ENCODE results near the gene C6orf62. TPM values are rescaled to one million over a fixed set of nuclear protein-coding genes. Genes with fewer than 3 reads are reported as not detected.
A peak's percentile ranks its signal among the peaks of the same experiment; 100 is the strongest.
"Not testable (repeated sequence)": the region's sequence is repeated elsewhere in the genome, so short reads cannot be mapped to it uniquely, and the experiment has no call there.

C6orf62 gene
- total and polyA plus RNA-seq, 9 donors = 65.9 to 94.5 (median 88.8) TPM

DNA sequence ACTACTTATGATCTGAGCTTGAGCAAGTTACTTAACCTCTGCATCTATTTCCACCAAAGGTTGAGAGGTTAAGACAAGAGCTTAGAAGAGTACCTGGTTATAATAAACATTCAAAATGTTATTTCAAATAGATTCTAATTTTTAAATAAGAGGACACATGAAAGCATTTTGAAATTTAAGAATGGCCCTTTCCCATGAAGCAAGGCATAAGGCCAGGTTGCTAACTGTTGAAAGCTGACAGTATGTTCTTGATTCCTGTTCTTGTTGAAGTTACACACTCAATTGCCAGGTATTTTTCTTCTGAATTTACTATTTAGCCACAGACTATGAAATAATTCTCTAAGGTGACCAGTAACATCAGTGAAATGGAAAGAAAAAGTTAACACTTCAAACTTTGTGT lies 14.5 kb downstream of the C6orf62 start:
- Histone ChIP-seq H3K27ac (ENCODE audit: low read length) (no peak overlapping the region), H3K4me1 (ENCODE audit: control insufficient read depth, insufficient read depth, low read length) (no peaks in the 10 kb centered on the region), H3K36me3 (ENCODE audit: control insufficient read depth, insufficient read depth, low read length) (peaks cover 40% of the 10 kb centered on the region), H3K27me3 (ENCODE audit: control insufficient read depth, insufficient read depth, low read length) (no peaks in the 10 kb centered on the region), H3K4me3 (ENCODE audit: low read length) (no peak overlapping the region), H3K9me3 (replicated peaks; ENCODE audit: control insufficient read depth, low read depth, low read length) (no peaks in the 10 kb centered on the region)
- DNase-seq = no peak

DNA sequence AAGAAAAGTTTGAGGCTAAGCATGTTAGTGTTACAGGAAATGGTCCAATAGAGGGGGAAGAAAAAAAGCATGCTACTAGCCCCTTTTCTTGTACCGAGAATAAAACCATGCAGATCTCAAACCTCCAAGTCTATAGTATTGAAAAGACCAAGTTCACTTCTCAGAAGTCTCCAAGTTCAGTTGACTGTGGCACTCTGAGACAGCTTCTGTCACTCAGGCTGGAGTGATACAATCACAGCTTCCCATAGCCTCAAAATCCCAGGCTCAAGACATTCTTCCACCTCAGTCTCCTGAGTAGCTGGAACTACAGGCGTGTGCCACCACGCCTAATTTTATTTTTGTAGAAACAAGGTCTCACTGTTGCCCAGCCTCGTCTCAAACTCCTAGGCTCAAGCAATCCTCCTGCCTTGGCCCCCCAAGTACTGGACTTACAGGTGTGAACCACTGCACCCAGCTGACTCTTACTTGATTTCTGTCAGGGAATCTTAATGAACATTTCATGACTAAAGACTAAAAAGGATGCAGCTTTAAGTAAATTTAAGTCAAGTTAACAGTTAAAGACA lies 16.2 kb downstream of the C6orf62 start:
- Histone ChIP-seq H3K27ac (ENCODE audit: low read length) (no peak overlapping the region), H3K9me3 (replicated peaks; ENCODE audit: control insufficient read depth, low read depth, low read length) (no peaks in the 10 kb centered on the region), H3K4me1 (ENCODE audit: control insufficient read depth, insufficient read depth, low read length) (no peaks in the 10 kb centered on the region), H3K27me3 (ENCODE audit: control insufficient read depth, insufficient read depth, low read length) (no peaks in the 10 kb centered on the region), H3K4me3 (ENCODE audit: low read length) (no peak overlapping the region), H3K36me3 (ENCODE audit: control insufficient read depth, insufficient read depth, low read length) (peaks cover 28% of the 10 kb centered on the region)
- no peak for DNase-seq
- WGBS (ENCODE audit: insufficient coverage) = 100% methylated on average over 1 of the region's 4 CpGs

DNA sequence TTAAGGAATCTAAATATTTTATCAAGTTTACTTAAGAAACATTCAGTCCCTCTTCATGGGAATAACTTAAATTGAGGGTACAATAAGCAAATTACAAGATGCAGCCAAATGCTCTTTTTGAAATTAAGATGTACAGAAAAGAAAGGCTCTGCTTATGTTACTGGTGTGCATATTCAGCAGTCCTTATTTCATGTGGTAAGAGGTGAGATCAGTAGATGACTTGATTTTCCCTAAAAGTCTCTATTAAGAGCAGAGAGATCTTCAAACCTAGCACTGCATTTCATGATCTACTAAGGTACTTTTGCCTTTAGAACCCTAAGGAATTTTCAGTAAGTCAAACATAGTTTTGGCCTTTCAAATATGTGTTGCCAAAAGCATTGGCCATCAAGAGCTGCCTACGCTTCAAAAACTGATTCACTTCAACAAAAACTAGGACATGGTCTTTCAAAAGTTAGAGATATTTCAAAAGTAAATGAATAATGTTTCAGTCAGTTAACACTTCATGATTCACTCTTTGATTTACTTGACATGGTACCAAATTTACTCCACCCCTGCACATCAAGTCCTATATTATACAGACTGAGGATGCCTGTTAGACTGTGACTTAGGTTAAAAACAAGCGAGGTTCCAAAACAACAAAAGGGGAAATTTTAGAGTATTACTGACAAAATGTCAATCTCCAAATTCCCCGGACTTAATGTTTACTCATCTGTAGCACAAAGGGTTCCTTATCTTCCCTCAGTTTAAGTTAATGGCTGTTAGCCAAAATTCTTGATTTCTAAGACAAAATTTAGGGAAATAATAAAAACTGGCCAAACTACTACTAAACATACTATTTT lies 19.2 kb downstream of the C6orf62 start:
- Histone ChIP-seq H3K27ac (ENCODE audit: low read length) (no peak overlapping the region), H3K4me1 (ENCODE audit: control insufficient read depth, insufficient read depth, low read length) (no peaks in the 10 kb centered on the region), H3K4me3 (ENCODE audit: low read length) (no peak overlapping the region), H3K36me3 (ENCODE audit: control insufficient read depth, insufficient read depth, low read length) (peaks cover 14% of the 10 kb centered on the region), H3K9me3 (replicated peaks; ENCODE audit: control insufficient read depth, low read depth, low read length) (no peaks in the 10 kb centered on the region), H3K27me3 (ENCODE audit: control insufficient read depth, insufficient read depth, low read length) (no peaks in the 10 kb centered on the region)
- no CpG with 5 or more reads among the region's 3 CpGs for WGBS (ENCODE audit: insufficient coverage)
- DNase-seq = no peak

DNA sequence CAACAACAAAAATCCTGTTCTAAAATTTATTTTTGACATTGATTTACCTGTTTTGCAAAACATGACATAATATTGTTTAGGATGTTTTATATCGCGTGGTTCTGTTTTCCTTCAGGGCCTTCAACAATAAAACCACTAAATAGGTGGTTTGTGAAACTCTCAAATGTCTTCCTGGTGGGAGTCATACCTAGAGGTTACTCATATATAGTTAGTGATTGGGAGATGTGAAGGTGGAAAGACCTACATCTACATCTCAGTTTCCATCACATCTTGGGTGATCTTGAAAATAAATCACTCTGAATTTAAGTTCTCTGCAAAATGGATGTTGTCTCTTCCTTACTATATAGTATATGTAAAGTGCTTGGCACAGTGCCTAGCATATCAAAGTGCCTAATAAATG lies 22.9 kb downstream of the C6orf62 start:
- H3K27ac ChIP-seq (ENCODE audit: low read length) = no peak overlapping the region
- no CpG with 5 or more reads among the region's 2 CpGs for WGBS (ENCODE audit: insufficient coverage)
- peaks cover 3% of the 10 kb centered on the region for H3K36me3 ChIP-seq (ENCODE audit: control insufficient read depth, insufficient read depth, low read length)
- no peaks in the 10 kb centered on the region for H3K4me1 ChIP-seq (ENCODE audit: control insufficient read depth, insufficient read depth, low read length)
- H3K27me3 ChIP-seq (ENCODE audit: control insufficient read depth, insufficient read depth, low read length) = no peaks in the 10 kb centered on the region
- no peaks in the 10 kb centered on the region for H3K9me3 ChIP-seq (replicated peaks; ENCODE audit: control insufficient read depth, low read depth, low read length)
- no peak overlapping the region for H3K4me3 ChIP-seq (ENCODE audit: low read length)
- no peak for DNase-seq

DNA sequence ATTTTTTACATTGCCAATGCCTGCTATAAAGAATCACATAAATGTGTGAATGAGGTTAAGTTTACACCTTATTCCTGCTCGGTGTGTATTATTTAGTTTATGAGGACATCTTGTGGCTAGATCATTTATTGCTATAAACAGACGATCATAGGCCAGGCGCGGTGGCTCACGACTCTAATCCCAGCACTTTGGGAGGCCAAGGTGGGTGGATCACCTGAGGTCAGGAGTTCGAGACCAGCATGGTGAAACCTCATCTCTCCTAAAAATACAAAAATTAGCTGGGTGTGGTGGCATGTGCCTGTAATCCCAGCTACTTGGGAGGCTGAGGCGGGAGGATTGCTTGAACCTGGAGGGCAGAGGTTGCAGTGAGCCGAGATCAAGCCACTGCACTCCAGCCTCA lies 23.3 kb downstream of the C6orf62 start:
- H3K4me1 ChIP-seq (ENCODE audit: control insufficient read depth, insufficient read depth, low read length); H3K4me3 ChIP-seq (ENCODE audit: low read length); H3K9me3 ChIP-seq (replicated peaks; ENCODE audit: control insufficient read depth, low read depth, low read length); H3K36me3 ChIP-seq (ENCODE audit: control insufficient read depth, insufficient read depth, low read length); H3K27me3 ChIP-seq (ENCODE audit: control insufficient read depth, insufficient read depth, low read length); H3K27ac ChIP-seq (ENCODE audit: low read length): not testable (repeated sequence)
- WGBS (ENCODE audit: insufficient coverage) = no CpG with 5 or more reads among the region's 8 CpGs
- DNase-seq = peak; percentile 48

DNA sequence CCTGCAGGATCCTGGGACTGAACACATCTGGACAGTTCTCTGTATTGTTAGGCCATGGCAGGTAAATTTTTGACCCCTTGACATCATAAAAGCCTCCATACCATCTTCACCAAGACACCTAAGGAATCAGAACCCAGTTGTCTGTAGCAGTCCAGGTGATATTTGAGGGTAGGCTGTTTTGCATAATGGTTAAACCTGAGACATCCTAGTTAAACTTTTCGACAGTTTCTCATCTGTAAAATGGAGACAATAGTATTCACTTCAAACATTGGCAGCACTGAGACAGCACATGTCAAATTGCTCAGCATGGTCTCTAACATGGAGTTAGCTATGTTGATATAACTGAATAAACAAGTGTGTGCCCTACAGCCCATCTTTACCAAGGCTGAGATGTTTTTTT lies 24.8 kb downstream of the C6orf62 start:
- H3K4me3 ChIP-seq (ENCODE audit: low read length) = no peak overlapping the region
- peaks cover 3% of the 10 kb centered on the region for H3K36me3 ChIP-seq (ENCODE audit: control insufficient read depth, insufficient read depth, low read length)
- no peaks in the 10 kb centered on the region for H3K27me3 ChIP-seq (ENCODE audit: control insufficient read depth, insufficient read depth, low read length)
- no peak for DNase-seq
- H3K27ac ChIP-seq (ENCODE audit: low read length) = no peak overlapping the region
- WGBS (ENCODE audit: insufficient coverage) = no CpG with 5 or more reads among the region's 1 CpG
- H3K4me1 ChIP-seq (ENCODE audit: control insufficient read depth, insufficient read depth, low read length) = no peaks in the 10 kb centered on the region
- no peaks in the 10 kb centered on the region for H3K9me3 ChIP-seq (replicated peaks; ENCODE audit: control insufficient read depth, low read depth, low read length)

DNA sequence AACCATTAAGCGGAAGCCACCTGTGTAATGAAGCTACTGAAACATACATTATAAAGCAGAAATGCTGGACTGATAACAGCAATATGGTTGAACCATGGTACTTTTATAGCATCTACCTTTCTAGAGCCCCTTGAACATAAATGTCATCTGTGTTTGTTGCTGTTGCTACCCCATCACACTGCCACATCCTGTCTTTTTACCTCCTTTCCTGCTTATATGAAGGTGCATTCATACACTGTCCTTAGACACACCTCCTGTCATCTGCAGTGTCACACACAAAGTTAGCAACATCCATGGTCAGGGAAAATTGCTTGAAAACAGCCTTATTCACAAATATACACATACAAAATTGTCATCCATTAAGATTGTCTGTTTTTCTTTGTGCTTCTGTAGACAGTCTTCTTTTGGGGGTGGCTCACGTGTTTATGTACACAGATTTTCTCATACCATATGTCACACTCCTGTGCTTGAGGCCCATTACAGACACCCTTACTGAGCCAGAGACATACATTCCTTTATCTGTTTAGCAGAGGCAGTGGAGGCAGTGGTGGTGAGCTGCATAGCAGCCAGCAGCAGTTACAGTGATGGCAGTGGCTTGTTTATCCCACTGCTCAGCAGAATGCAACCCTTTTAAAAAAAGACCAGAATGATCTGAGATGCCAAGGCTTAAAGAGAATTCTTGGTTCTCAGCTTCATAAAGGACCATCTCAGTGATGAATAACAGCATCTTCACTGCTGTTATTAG lies 25.9 kb downstream of the C6orf62 start:
- no CpG with 5 or more reads among the region's 2 CpGs for WGBS (ENCODE audit: insufficient coverage)
- H3K4me3 ChIP-seq (ENCODE audit: low read length) = no peak overlapping the region
- no peaks in the 10 kb centered on the region for H3K4me1 ChIP-seq (ENCODE audit: control insufficient read depth, insufficient read depth, low read length)
- no peaks in the 10 kb centered on the region for H3K36me3 ChIP-seq (ENCODE audit: control insufficient read depth, insufficient read depth, low read length)
- no peaks in the 10 kb centered on the region for H3K9me3 ChIP-seq (replicated peaks; ENCODE audit: control insufficient read depth, low read depth, low read length)
- no peaks in the 10 kb centered on the region for H3K27me3 ChIP-seq (ENCODE audit: control insufficient read depth, insufficient read depth, low read length)
- H3K27ac ChIP-seq (ENCODE audit: low read length) = no peak overlapping the region
- DNase-seq = no peak

- no peaks in the 10 kb centered on the region for H3K9me3 ChIP-seq (replicated peaks; ENCODE audit: control insufficient read depth, low read depth, low read length)
- no peak for DNase-seq
- H3K36me3 ChIP-seq (ENCODE audit: control insufficient read depth, insufficient read depth, low read length) = no peaks in the 10 kb centered on the region
- no peak overlapping the region for H3K4me3 ChIP-seq (ENCODE audit: low read length)
- H3K27ac ChIP-seq (ENCODE audit: low read length) = no peak overlapping the region
- no CpG with 5 or more reads among the region's 3 CpGs for WGBS (ENCODE audit: insufficient coverage)
- no peaks in the 10 kb centered on the region for H3K4me1 ChIP-seq (ENCODE audit: control insufficient read depth, insufficient read depth, low read length)
- no peaks in the 10 kb centered on the region for H3K27me3 ChIP-seq (ENCODE audit: control insufficient read depth, insufficient read depth, low read length)
Measured at GRCh38 chr6:24692415-24692814, 26.5 kb downstream of the C6orf62 start.

GRCh38 chr6:24692003-24692402 lies 27.0 kb downstream of the C6orf62 start:
- H3K36me3 ChIP-seq (ENCODE audit: control insufficient read depth, insufficient read depth, low read length) = no peaks in the 10 kb centered on the region
- H3K4me3 ChIP-seq (ENCODE audit: low read length) = no peak overlapping the region
- no peaks in the 10 kb centered on the region for H3K4me1 ChIP-seq (ENCODE audit: control insufficient read depth, insufficient read depth, low read length)
- H3K27ac ChIP-seq (ENCODE audit: low read length) = no peak overlapping the region
- no peaks in the 10 kb centered on the region for H3K9me3 ChIP-seq (replicated peaks; ENCODE audit: control insufficient read depth, low read depth, low read length)
- no peaks in the 10 kb centered on the region for H3K27me3 ChIP-seq (ENCODE audit: control insufficient read depth, insufficient read depth, low read length)
- WGBS (ENCODE audit: insufficient coverage) = 50% methylated on average over 3 of the region's 4 CpGs
- DNase-seq = peak; percentile 14

DNA sequence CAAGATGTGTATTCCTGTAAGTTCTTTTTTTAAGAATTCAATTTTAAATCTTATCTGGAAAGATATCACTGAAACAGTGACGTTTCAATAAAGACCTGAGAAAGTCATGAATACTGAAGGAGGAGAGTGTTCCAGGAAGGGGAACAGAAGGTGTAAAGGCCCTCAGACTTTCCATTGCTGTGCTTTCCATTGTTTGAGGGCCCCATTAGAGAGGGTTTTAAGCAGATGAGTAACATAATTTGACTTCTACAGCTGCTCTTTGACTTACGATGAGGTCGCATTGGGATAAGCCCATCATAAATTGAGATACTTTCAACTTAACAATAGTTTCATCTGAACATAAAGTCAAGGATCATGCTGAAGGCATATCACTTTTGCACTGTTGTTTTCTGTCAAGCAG lies 27.4 kb downstream of the C6orf62 start:
- H3K4me1 ChIP-seq (ENCODE audit: control insufficient read depth, insufficient read depth, low read length) = no peaks in the 10 kb centered on the region
- 60% methylated on average over 1 of the region's 3 CpGs for WGBS (ENCODE audit: insufficient coverage)
- no peak overlapping the region for H3K4me3 ChIP-seq (ENCODE audit: low read length)
- H3K27ac ChIP-seq (ENCODE audit: low read length) = no peak overlapping the region
- no peaks in the 10 kb centered on the region for H3K9me3 ChIP-seq (replicated peaks; ENCODE audit: control insufficient read depth, low read depth, low read length)
- H3K27me3 ChIP-seq (ENCODE audit: control insufficient read depth, insufficient read depth, low read length) = no peaks in the 10 kb centered on the region
- H3K36me3 ChIP-seq (ENCODE audit: control insufficient read depth, insufficient read depth, low read length) = no peaks in the 10 kb centered on the region
- no peak for DNase-seq

Measured in muscle of leg (tissue), 11 donors.